H1 (cell line): Measurements from ENCODE around the gene MYCBP2. TPM values are rescaled to one million over a fixed set of nuclear protein-coding genes. Genes with fewer than 3 reads are reported as not detected.

Source experiments
- CTCF ChIA-PET: fragments of 300-600 bp; sonication (Branson Sonifier 250); formaldehyde crosslinking; loops from one replicate; lab custom pipeline; 2021; ENCODE audit not compliant: partially characterized antibody; lab: Charles Lee
- POLR2A ChIA-PET: fragments of 300-600 bp; sonication (Branson Sonifier 250); formaldehyde crosslinking; loops from one replicate; lab custom pipeline; 2021; ENCODE audit warnings: inconsistent platforms; ENCODE audit not compliant: partially characterized antibody; lab: Charles Lee
- DNase-seq, 2 experiments: peaks; one replicate each; pipeline versions ENCODE4 v3.0.0 to v3.0.0-alpha.2; 2010 to 2022; ENCODE audit warnings: low spot score in 2 of 2, low read depth in 1 of 2, mixed read lengths in 1 of 2
- FAIRE-seq: peaks from 2 replicates; lab custom pipeline; 2011; peaks lifted over from hg19 to GRCh38; lab: Jason Lieb, UNC
- H2AFZ ChIP-seq: 2 replicates; pipeline ENCODE4 v1.8.1; 2012; ENCODE audit warnings: low read length, inconsistent platforms
- H2AK5ac ChIP-seq: 2 replicates; pipeline ENCODE4 v1.6.1; 2013; ENCODE audit warnings: low read depth, low read length
- H2BK120ac ChIP-seq: replicated peaks from 2 replicates; pipeline ENCODE3; 2013; ENCODE audit warnings: low read depth, low read length, inconsistent platforms
- H2BK12ac ChIP-seq: 2 replicates; pipeline ENCODE4 v1.6.1; 2013; ENCODE audit warnings: low read depth, low read length
- H2BK15ac ChIP-seq: 2 replicates; pipeline ENCODE4 v1.6.1; 2013; ENCODE audit warnings: low read length
- H2BK20ac ChIP-seq: 2 replicates; pipeline ENCODE4 v1.6.1; 2013; ENCODE audit warnings: low read length
- H2BK5ac ChIP-seq: 2 replicates; pipeline ENCODE4 v1.6.1; 2013; ENCODE audit warnings: low read depth, low read length
- H3K14ac ChIP-seq: 2 replicates; pipeline ENCODE4 v1.6.1; 2013; ENCODE audit warnings: inconsistent platforms; ENCODE audit not compliant: insufficient read length
- H3K18ac ChIP-seq: 2 replicates; pipeline ENCODE4 v1.6.1; 2013; ENCODE audit warnings: low read length; ENCODE audit errors: extremely low read depth
- H3K23ac ChIP-seq: 2 replicates; pipeline ENCODE4 v1.6.1; 2013; ENCODE audit warnings: inconsistent platforms; ENCODE audit not compliant: insufficient read length
- H3K23me2 ChIP-seq: 2 replicates; pipeline ENCODE4 v1.6.1; 2013; ENCODE audit warnings: low read depth, low read length
- H3K27ac ChIP-seq: 2 replicates; pipeline ENCODE4 v1.6.1; 2011; ENCODE audit warnings: low read depth, low read length, inconsistent platforms
- H3K27me3 ChIP-seq, 4 experiments: replicated peaks in 1 of 4; 1 replicate in 1 of 4; 2 replicates in 3 of 4; pipeline versions ENCODE4 v1.6.1 to v1.8.1; 2011 to 2013; ENCODE audit warnings: low read length in 3 of 4, mild to moderate bottlenecking in 3 of 4, inconsistent platforms in 2 of 4, mixed read lengths in 2 of 4, moderate library complexity in 1 of 4; ENCODE audit not compliant: control insufficient read depth in 3 of 4, insufficient read depth in 3 of 4; ENCODE audit errors: extremely low read depth in 1 of 4
- H3K36me3 ChIP-seq, 4 experiments: 2 replicates each; pipeline versions ENCODE4 v1.6.1 to v1.8.1; 2011 to 2013; ENCODE audit warnings: mild to moderate bottlenecking in 4 of 4, low read length in 3 of 4, moderate library complexity in 2 of 4, control low read depth in 1 of 4, inconsistent platforms in 1 of 4; ENCODE audit not compliant: insufficient read depth in 4 of 4, control insufficient read depth in 2 of 4
- H3K4ac ChIP-seq: replicated peaks from 2 replicates; pipeline ENCODE3; 2013; ENCODE audit warnings: low read length, low read depth, mixed read lengths, inconsistent platforms; ENCODE audit not compliant: insufficient read length
- H3K4me1 ChIP-seq, 4 experiments: replicated peaks in 1 of 4; 1 replicate in 1 of 4; 2 replicates in 3 of 4; pipeline versions ENCODE4 v1.6.1 to v1.8.1; 2011 to 2013; ENCODE audit warnings: low read length in 3 of 4, inconsistent platforms in 2 of 4, mixed read lengths in 1 of 4; ENCODE audit not compliant: insufficient read depth in 4 of 4, control insufficient read depth in 3 of 4
- H3K4me2 ChIP-seq, 2 experiments: 2 replicates each; pipeline versions ENCODE4 v1.6.1 to v1.8.1; 2011 to 2013; ENCODE audit warnings: low read depth in 2 of 2, low read length in 2 of 2, control low read depth in 1 of 2, inconsistent platforms in 1 of 2, mild to moderate bottlenecking in 1 of 2; ENCODE audit not compliant: insufficient read depth in 1 of 2
- H3K4me3 ChIP-seq, 4 experiments: fragments of 200-600, 300-600 bp in 1 of 4; sonication (generic), shearing (Covaris generic), sonication (Bioruptor Twin) in 1 of 4; 2 replicates each; pipeline versions ENCODE4 v1.5.1 to v1.8.1; 2011 to 2016; ENCODE audit warnings: low read length in 4 of 4, low read depth in 3 of 4, control low read depth in 2 of 4, inconsistent platforms in 2 of 4, mild to moderate bottlenecking in 2 of 4, mixed read lengths in 1 of 4, moderate library complexity in 1 of 4; ENCODE audit not compliant: insufficient read depth in 2 of 4; ENCODE audit errors: extremely low read depth in 1 of 4
- H3K56ac ChIP-seq: replicated peaks from 2 replicates; pipeline ENCODE3; 2013; ENCODE audit warnings: low read depth, mild to moderate bottlenecking, mixed read lengths, low read length, inconsistent platforms; ENCODE audit not compliant: insufficient read length
- H3K79me1 ChIP-seq: 2 replicates; pipeline ENCODE4 v1.6.1; 2013; ENCODE audit warnings: low read depth, low read length, control low read depth
- H3K79me2 ChIP-seq, 2 experiments: 2 replicates each; pipeline versions ENCODE4 v1.6.1 to v1.8.1; 2012 to 2013; ENCODE audit warnings: low read length in 2 of 2, mild to moderate bottlenecking in 2 of 2, inconsistent platforms in 1 of 2; ENCODE audit not compliant: insufficient read depth in 2 of 2, control insufficient read depth in 1 of 2
- H3K9ac ChIP-seq, 4 experiments: replicated peaks in 1 of 4; 1 replicate in 1 of 4; 2 replicates in 3 of 4; pipeline versions ENCODE4 v1.6.1 to v1.8.1; 2011 to 2013; ENCODE audit warnings: low read depth in 3 of 4, low read length in 3 of 4, control low read depth in 2 of 4, mild to moderate bottlenecking in 2 of 4, moderate library complexity in 2 of 4, inconsistent platforms in 1 of 4; ENCODE audit errors: extremely low read depth in 1 of 4
- H3K9me3 ChIP-seq, 2 experiments: 2 replicates each; pipeline versions ENCODE4 v1.6.1 to v1.8.1; 2012 to 2013; ENCODE audit warnings: mild to moderate bottlenecking in 2 of 2, moderate library complexity in 2 of 2, control low read depth in 1 of 2, inconsistent platforms in 1 of 2, low read depth in 1 of 2, low read length in 1 of 2, mixed read lengths in 1 of 2; ENCODE audit not compliant: insufficient read depth in 2 of 2
- H4K20me1 ChIP-seq, 2 experiments: replicated peaks in 1 of 2; 2 replicates each; pipeline versions ENCODE3 to v1.8.1; 2011 to 2013; ENCODE audit warnings: inconsistent platforms in 2 of 2, low read length in 2 of 2, mild to moderate bottlenecking in 1 of 2; ENCODE audit not compliant: insufficient read depth in 2 of 2, control insufficient read depth in 1 of 2
- H4K5ac ChIP-seq: 2 replicates; pipeline ENCODE4 v1.6.1; 2013; ENCODE audit warnings: low read length, low read depth, mixed read lengths, inconsistent platforms; ENCODE audit not compliant: insufficient read length
- H4K8ac ChIP-seq: 2 replicates; pipeline ENCODE4 v1.8.0; 2013; ENCODE audit warnings: mild to moderate bottlenecking, moderate library complexity, low read length, inconsistent platforms; ENCODE audit not compliant: insufficient read depth; ENCODE audit errors: extremely low read depth
- H4K91ac ChIP-seq: replicated peaks from 2 replicates; pipeline ENCODE3; 2013; ENCODE audit warnings: low read length, mixed read lengths, inconsistent platforms; ENCODE audit not compliant: insufficient read length
- BCL11A ChIP-seq, 2 experiments: IDR thresholded peaks; one replicate each; pipeline ENCODE4 v1.6.1; 2011; ENCODE audit warnings: low read depth in 2 of 2, low read length in 2 of 2, mild to moderate bottlenecking in 2 of 2
- CHD1 ChIP-seq: IDR thresholded peaks from 2 replicates; pipeline ENCODE4 v1.6.1; 2012; ENCODE audit warnings: low read depth, low read length, improper control_type of control experiment
- POLR2AphosphoS5 ChIP-seq: IDR thresholded peaks from 2 replicates; pipeline ENCODE4 v1.6.1; 2011; ENCODE audit warnings: low read depth, low read length
- RNF2 ChIP-seq: fragments of 200-900, 300-1000 bp; sonication (generic); IDR thresholded peaks from 2 replicates; pipeline ENCODE4 v1.7.1; 2016; ENCODE audit warnings: borderline replicate concordance, low read depth, mild to moderate bottlenecking, antibody characterized with exemption, low read length; ENCODE audit not compliant: poor library complexity, severe bottlenecking; ENCODE audit errors: missing control alignments
- SIRT6 ChIP-seq: IDR thresholded peaks from one replicate; pipeline ENCODE4 v1.7.1; 2012; ENCODE audit warnings: low read length, inconsistent platforms
- TCF12 ChIP-seq: IDR thresholded peaks from 2 replicates; pipeline ENCODE4 v1.6.1; 2011; ENCODE audit warnings: low read depth, mild to moderate bottlenecking, low read length
- WGBS, 2 experiments: shearing (Covaris generic) in 1 of 2; methylation state at CpG; one replicate each; pipeline versions ENCODE4 v1.1.6 to v1.1.7; 2013 to 2015; ENCODE audit warnings: low lambda C conversion rate in 2 of 2, mixed read lengths in 2 of 2, inconsistent platforms in 1 of 2, low coverage in 1 of 2, missing lambda C conversion rate in 1 of 2; ENCODE audit not compliant: insufficient replicate concordance in 2 of 2, insufficient coverage in 1 of 2, insufficient read length in 1 of 2; ENCODE audit errors: extremely low coverage in 1 of 2, missing lambda C conversion rate in 1 of 2; 5-methylcytosine and 5-hydroxymethylcytosine counted together
- polyA plus RNA-seq, 7 experiments: library from polyadenylated mRNA; depleted of rRNA in 3 of 7; stranded (reverse) in 5 of 7; unstranded in 2 of 7; fragments of >200 nt in 5 of 7; fragments of 200-250 nt in 2 of 7; gene quantifications; 1 replicate in 5 of 7; 2 replicates in 1 of 7; 4 replicates in 1 of 7; pipeline versions ENCODE4 v1.2.1 to v1.2.3, GENCODE V29; 2011 to 2013; ENCODE audit warnings: missing spikeins in 2 of 7, mixed read lengths in 2 of 7
- total RNA-seq: library from RNA; stranded (reverse); fragmentation: NEBNext Ultra II Directional; extraction: Animal tissue kit (Norgen Biotek cat#: 25700); gene quantifications from 2 replicates; pipeline ENCODE4 v1.2.1, GENCODE V29; 2021

MYCBP2 gene
- total and polyA plus RNA-seq, 2 of the 8 experiments (the other 6 are each of a cell fraction or from before 2014, with no cell fraction given) = 19.0 to 52.1 TPM

DNA sequence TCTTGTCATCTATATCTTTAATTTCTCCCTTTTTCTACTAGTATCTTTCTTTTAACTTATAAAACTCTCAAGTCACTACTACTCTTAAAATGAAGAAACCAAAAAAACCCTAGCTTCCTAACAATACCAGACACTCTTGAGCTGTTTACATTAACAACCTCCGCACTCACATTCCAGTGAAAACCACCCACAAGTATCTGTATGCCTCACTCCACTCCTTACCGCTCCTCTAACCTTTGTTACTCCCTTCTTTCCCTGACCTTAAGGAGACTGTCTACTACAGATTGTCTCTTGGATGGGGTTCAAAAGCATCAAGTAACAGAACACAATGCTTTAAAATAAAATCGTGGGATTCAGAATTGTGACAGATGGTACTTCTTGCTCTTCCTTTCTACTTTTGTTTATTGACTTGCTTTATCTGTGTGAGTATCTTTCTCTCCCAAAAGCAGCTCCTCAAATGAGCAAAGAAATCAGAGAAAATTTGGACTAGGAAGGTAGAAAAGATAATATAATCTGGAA lies 189.9 kb downstream of the MYCBP2 start:
- no peak for FAIRE-seq
- no peaks in the 10 kb centered on the region for H3K9me3 ChIP-seq
- CTCF ChIA-PET = interaction anchor here (0.5 to 1.0 kb wide), 2 partner anchors 8 to 180 kb away, joined by 3 to 4 read pairs; no protein-coding TSS in a partner anchor
- TF ChIP-seq SIRT6 = no peak
- no peak for TF ChIP-seq POLR2AphosphoS5
- no peak for TF ChIP-seq CHD1
- TF ChIP-seq BCL11A (IDR thresholded peaks at IDR 0.05; ENCODE audit: low read depth in 2 of 2, low read length in 2 of 2) = no peak
- no peak for TF ChIP-seq RNF2
- no peak for TF ChIP-seq TCF12

More for the DNA sequence above, 189.9 kb downstream of the MYCBP2 start:
- H3K9ac ChIP-seq = no peak overlapping the region
- no peaks in the 10 kb centered on the region for H3K79me2 ChIP-seq
- H2BK15ac ChIP-seq = no peak overlapping the region
- no peak overlapping the region for H3K27ac ChIP-seq
- H3K18ac ChIP-seq = no peak overlapping the region
- peaks cover 0 to 4% (median 0%) of the 10 kb centered on the region in 4 experiments; a peak in 1 of 8 replicates for H3K36me3 ChIP-seq
- H3K4me3 ChIP-seq = no peak overlapping the region
- H3K4me1 ChIP-seq = no peaks in the 10 kb centered on the region
- H2BK120ac ChIP-seq = no peak overlapping the region
- no peak for DNase-seq
- no peak overlapping the region for H4K5ac ChIP-seq
- H3K23me2 ChIP-seq = no peaks in the 10 kb centered on the region
- H3K79me1 ChIP-seq = no peaks in the 10 kb centered on the region
- no peak overlapping the region for H3K56ac ChIP-seq
- H3K27me3 ChIP-seq = no peaks in the 10 kb centered on the region
- no peak overlapping the region for H3K14ac ChIP-seq
- H2BK5ac ChIP-seq = no peak overlapping the region
- H2AFZ ChIP-seq = no peak overlapping the region
- H2BK20ac ChIP-seq = no peak overlapping the region
- WGBS, 2 experiments = 89% methylated on average over 3 of the region's 3 CpGs; no CpG with 5 or more reads in 1 of the 2 experiments
- no peak overlapping the region for H2BK12ac ChIP-seq
- H3K4me2 ChIP-seq = no peak overlapping the region
- H4K91ac ChIP-seq = no peak overlapping the region
- POLR2A ChIA-PET = no interaction called here
- no peaks in the 10 kb centered on the region for H4K20me1 ChIP-seq
- no peak overlapping the region for H3K23ac ChIP-seq
- H3K4ac ChIP-seq = no peak overlapping the region
- H4K8ac ChIP-seq = no peak overlapping the region
- no peak overlapping the region for H2AK5ac ChIP-seq
